C4-2B (cell line): ENCODE measurements around the gene ZFYVE28.

Experiments
- ZFX ChIP-seq: fragments of 450-650 bp; IDR thresholded peaks from 2 replicates; pipeline ENCODE4 v1.6.1; 2017
- TF ChIP-seq, protein P1 (sequence below): fragments of 450-650 bp; conservative IDR thresholded peaks from 2 replicates; pipeline ENCODE4 v1.5.1; 2017; ENCODE audit warnings: mild to moderate bottlenecking

DNA sequence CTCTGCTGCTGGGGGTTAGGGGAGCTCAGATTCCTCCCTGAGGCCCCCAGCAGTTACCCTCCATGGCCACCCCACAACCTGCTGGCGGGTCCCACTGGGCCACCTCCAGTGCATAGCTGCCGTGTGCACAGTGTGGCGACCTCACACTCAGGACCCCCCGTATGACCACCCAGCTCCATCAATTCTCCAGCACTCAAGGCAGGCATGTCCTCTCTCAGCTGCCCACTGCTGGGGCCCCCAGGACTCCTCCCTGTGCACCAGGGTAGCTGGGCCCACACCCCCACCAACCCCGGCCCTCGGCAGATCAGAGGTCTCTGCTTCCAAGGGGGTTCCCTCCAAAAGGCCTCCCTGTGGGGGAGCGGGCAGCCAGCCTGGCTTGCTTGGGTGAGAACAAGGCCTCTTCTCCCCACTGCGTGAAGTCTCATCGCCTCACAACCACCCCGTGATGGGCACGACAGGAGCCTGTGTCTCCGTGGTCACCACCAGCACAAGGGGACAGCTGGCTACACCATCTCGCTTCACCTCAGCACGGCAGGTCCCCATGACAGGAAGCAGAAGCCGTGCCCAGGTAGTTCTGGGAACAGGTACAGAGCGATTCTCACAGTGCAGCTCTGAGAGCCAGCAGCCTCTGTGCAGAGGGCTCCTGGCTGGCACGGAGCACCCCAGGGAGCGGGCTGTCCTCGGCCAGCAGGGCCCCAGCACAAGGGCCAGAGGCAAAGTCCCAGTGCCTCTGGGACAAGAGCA, 171.9 kb downstream of the ZFYVE28 start:
- TF ChIP-seq, protein P1, sequence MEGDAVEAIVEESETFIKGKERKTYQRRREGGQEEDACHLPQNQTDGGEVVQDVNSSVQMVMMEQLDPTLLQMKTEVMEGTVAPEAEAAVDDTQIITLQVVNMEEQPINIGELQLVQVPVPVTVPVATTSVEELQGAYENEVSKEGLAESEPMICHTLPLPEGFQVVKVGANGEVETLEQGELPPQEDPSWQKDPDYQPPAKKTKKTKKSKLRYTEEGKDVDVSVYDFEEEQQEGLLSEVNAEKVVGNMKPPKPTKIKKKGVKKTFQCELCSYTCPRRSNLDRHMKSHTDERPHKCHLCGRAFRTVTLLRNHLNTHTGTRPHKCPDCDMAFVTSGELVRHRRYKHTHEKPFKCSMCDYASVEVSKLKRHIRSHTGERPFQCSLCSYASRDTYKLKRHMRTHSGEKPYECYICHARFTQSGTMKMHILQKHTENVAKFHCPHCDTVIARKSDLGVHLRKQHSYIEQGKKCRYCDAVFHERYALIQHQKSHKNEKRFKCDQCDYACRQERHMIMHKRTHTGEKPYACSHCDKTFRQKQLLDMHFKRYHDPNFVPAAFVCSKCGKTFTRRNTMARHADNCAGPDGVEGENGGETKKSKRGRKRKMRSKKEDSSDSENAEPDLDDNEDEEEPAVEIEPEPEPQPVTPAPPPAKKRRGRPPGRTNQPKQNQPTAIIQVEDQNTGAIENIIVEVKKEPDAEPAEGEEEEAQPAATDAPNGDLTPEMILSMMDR = no peak
- TF ChIP-seq ZFX = no peak
